Measurements from ENCODE around the gene GAS7.
"Not testable (repeated sequence)": the region's sequence is repeated elsewhere in the genome, so short reads cannot be mapped to it uniquely, and the experiment has no call there.

The GAS7 gene

GRCh38 chr17:10107316-10108165 lies 90.9 kb downstream of the GAS7 start:
- no peak for DNase-seq (ENCODE audit: low read depth)

GRCh38 chr17:10106067-10106466 lies 92.3 kb downstream of the GAS7 start:
- DNase-seq (ENCODE audit: low read depth), result no peak

DNA sequence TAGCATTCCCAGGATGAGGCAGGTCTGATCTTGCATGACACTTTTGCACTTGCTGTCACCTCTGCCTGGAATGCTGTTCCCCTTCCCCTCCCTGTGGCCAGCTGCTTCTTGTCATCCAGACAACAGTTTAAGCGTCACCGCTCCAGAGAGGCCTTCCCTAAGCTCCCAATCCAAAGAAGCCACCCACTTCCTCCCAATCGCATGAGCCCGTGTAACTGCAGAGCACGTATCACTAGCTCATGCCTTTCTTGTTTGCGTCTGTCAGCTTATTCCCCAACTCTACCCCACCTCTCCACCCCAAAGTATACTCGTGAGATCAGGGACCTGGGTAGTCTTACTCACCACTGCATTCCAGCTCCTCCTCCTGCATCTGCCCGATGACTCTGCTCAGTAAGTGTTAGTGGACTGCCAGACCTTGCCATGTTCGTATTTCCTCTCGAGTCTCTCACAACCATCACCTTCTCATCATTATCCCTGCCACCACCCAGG lies 92.8 kb downstream of the GAS7 start:
- DNase-seq (ENCODE audit: low read depth), result no peak

DNA sequence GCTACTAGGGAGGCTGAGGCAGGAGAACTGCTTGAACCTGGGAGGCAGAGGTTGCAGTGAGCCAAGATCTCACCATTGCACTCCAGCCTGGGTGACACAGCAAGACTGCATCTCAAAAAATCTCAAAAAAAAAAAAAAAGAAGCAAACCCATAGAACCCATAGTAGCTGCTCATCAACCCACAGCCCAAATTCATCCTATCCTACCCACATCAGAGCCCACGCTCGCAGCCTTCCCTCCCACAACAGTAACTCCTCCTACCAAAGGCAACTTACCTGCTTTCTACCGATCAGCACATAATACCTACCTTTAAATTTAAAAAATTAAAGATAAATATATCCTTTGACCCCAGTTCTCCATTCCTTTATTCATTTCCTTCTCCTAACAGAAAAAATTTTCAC lies 94.7 kb downstream of the GAS7 start:
- DNase-seq (ENCODE audit: low read depth), result no peak

- DNase-seq (ENCODE audit: low read depth), result no peak
Observed at GRCh38 chr17:10102817-10103216, 95.6 kb downstream of the GAS7 start.

GRCh38 chr17:10099051-10099571 lies 99.3 kb downstream of the GAS7 start:
- DNase-seq (ENCODE audit: low read depth), result no peak

- no peak for DNase-seq (ENCODE audit: low read depth)
Observed at GRCh38 chr17:10096596-10096995, 101.8 kb downstream of the GAS7 start.

GRCh38 chr17:10095295-10095694 lies 103.1 kb downstream of the GAS7 start:
- not testable (repeated sequence) for DNase-seq (ENCODE audit: low read depth)

DNA sequence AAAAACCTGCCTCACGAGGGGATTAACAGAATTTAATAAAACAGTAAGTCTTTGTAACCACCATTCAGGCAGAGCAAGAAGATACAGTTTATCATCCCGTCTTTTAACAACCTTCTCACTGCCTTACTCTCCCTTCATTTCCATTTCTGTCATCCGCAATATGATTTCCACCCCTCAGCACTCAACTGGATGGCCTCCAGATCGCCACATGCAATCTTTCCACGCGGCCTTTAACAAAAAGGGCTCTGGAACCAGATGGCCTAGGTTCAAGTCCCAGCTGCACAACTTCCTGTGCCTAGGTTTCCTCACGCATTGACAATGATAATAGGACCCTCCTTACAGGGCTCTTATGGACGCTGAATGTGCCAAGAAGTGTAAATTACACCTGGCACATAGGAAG lies 103.6 kb downstream of the GAS7 start:
- no peak for DNase-seq (ENCODE audit: low read depth)

DNA sequence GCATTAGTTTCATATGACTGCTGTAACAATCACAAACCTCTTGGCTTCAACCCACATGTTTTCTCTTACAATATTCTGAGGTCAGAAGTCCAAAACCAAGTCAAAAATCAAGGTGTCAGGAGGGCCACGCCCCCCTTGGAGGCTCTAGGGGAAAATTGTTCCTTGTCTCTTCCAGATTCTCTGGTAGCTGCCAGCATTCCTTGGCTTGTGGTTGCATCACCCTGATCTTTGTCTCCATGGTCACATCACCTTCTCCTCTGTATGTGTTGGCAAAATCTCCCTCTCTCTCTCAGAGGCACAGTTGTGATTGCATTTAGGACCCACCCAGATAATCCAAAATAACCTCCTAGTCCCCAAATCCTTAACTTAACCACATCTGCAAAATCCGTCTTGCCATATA lies 105.8 kb downstream of the GAS7 start:
- DNase-seq (ENCODE audit: low read depth), result no peak

DNA sequence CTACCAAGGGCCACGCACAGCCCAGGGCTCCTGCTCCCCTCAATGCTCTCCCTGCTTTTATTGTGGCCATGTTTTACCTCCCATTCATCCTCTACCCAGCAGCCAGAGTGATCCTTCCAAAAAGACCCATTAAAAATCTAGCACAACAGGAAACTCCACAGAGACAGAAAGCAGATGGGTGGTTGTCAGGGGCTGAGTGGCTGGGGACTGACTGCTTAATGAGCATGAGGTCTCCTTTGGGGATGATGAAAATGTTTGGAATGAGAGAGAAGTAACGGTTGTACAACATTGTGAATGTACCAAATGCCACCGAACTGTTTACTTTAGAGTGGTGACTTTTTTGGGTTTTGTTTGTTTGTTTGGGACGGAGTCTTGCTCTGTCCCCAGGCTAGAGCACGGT lies 107.4 kb downstream of the GAS7 start:
- DNase-seq (ENCODE audit: low read depth), result no peak

GRCh38 chr17:10089196-10089804 lies 109.1 kb downstream of the GAS7 start:
- no peak for DNase-seq (ENCODE audit: low read depth)

GRCh38 chr17:10088444-10088843 lies 110.0 kb downstream of the GAS7 start:
- no peak for DNase-seq (ENCODE audit: low read depth)

DNA sequence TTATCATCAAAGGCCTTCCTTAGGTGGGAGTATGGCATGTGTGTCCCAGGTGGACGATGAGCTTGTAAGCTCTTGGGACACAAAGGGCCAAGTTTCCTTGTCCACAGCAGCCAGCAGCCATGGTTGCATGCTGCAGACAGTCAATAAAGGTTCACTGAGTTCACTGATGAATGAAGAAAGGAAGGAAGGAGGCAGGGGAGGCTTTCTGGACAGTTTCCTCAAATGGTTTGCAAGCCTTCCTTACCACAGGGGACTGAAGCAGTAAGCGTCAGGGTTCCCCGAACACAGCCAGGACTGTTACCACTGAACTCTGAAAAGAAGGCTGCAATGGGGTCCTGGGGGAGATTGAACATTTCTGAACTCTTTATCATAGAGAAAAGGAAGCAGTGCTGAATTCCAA lies 111.1 kb downstream of the GAS7 start:
- DNase-seq (ENCODE audit: low read depth), result no peak

- no peak for DNase-seq (ENCODE audit: low read depth)
Observed at GRCh38 chr17:10083864-10084263, 114.5 kb downstream of the GAS7 start.

GRCh38 chr17:10082795-10083194 lies 115.6 kb downstream of the GAS7 start:
- no peak for DNase-seq (ENCODE audit: low read depth)

DNA sequence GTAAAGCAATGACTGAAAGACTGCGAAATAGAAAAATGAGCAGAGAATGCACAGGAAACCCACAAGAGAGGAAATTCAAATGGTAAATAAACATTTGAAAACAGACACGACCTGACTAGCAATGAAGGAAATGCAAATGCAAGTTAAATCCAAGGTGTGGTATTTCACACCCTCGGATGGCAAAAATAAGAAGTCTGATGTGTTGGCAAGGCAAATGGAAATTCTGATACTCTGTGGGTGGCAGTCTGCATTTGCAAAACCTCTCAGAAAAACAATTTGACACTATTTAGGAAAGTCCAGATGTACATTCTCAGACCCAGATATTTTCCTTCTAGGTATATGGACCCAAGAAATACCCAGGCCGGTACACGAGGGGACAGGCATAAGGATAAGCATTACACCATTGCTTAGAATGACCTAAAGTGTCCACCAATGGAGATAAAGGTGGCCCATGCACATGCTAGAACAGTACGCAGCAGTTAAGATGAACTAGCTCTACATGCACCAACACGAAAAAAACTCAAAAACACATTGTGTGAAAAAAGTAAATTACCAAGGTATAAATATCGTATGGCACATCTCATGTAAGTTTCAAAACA lies 116.7 kb downstream of the GAS7 start:
- DNase-seq (ENCODE audit: low read depth), result no peak

DNA sequence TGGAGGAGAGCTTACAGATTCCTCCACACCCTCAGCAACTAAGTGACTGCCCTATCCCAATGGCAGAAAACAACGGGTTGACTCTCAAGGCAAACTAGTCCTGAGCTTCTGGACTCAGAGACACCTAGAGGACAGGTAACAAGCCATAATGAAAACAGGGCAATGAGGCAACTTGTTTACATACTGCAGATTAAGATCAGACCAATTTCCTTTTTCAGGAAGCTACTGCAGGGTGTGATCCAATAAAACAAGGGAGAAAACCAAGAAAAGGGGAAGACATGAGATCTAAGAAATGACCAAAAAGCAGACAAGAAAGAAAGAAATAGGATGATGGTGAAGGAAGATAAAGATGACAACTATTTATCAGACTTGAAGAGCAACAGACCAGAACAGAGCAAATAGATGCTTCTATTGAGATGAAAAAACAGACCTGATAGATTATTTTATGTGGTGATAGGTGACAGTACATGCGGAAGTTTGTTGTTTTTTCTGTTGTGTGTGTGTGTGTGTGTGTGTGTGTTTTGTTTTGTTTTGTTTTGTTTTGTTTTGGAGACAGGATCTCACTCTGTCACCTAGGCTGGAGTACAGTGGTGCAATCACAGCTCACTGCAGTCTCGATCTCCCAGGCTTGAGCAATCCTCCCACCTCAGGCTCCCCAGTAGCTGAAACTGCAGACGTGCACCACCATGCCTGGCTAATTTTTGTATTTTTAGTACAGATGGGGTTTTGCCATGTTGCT lies 120.7 kb downstream of the GAS7 start:
- no peak for DNase-seq (ENCODE audit: low read depth)

- DNase-seq (ENCODE audit: low read depth), result no peak
Observed at GRCh38 chr17:10075919-10076318, 122.5 kb downstream of the GAS7 start.

- DNase-seq (ENCODE audit: low read depth), result no peak
Observed at GRCh38 chr17:10073941-10074340, 124.5 kb downstream of the GAS7 start.

- DNase-seq (ENCODE audit: low read depth), result no peak
Observed at GRCh38 chr17:10072556-10073425, 125.6 kb downstream of the GAS7 start.
